GM19438 (cell line): Measurements from ENCODE around the gene NOC4L.

ENCODE experiments used
- ATAC-seq: cut with Tn5 transposase; IDR thresholded peaks from one replicate; pipeline ENCODE4 v1.9.1; 2021; ENCODE audit warnings: low read depth; ENCODE audit not compliant: unreplicated experiment

The NOC4L gene

DNA sequence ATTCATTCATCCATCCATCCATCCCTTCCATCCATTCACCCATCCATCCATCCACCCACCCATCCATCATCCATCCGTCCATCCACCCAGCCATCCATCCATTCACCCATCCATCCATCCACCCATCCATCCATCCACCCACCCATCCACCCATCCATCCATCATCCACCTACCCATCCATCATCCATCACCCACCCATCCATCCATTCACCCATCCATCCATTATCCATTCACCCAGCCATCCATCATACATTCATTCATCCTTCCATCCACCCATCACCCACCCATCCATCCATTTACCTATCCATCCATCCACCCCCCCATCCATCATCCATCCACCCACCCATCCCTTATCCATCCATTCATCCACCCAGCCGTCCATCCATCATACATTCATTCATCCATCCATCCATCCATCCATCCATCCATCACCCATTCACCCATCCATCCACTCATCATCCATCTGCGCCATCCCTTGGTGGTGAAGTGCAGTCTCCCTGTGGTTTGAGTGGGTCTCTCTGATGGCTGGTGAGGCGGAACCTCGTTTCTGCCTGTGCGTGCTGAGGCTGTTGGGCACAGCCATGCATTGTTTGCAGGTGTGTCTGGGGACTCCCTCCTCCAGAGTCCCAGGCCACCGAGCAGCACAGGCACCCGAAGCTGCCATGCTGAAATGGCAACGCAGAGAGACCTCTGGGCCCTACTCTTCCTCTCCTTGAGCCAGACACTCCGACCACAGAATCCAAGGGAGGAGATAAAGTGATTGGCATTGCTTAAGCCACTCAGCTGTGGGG is 22.7 kb downstream of the NOC4L start:
- no peak for ATAC-seq

GRCh38 chr12:132167611-132168310 is 23.5 kb downstream of the NOC4L start:
- no peak for ATAC-seq

DNA sequence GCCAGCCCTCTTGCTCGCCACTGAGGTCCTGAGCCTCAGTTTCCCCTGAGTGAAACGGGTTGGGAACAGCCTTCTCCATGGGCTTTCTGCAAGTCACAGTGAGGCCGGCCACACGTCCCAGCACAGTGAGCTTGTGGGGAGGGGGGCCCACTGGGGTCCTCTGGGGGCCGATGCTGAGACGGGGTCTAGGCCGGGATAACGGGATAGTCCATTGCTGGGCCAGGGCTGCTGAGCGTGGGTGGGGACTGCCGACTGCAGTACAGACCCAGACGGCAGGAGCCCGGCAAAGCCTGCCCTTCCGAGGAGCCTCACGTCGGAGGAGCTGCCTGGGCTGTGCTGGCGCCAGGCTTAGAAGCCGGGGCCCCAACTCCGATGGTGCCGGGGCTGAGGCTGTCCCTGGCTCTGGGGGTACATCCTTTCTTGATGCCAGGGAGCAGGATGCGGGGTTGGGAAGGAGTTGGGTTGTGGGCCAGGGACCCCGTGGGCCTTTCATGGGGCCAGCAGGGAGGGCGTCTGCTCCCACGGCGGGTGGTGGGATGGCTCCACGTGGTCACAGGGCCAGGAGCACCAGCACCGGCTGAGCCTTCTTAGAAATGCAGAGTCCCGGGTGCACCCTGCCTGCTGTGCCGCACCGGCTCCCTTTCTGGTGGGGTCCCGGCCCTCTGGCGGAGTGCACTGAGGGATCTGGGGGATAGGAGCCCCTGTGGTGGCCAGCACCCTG is 24.2 kb downstream of the NOC4L start:
- ATAC-seq, result no peak

- ATAC-seq, result no peak
These were observed 25.1 kb downstream of the NOC4L start for GRCh38 chr12:132169376-132169775.

GRCh38 chr12:132170094-132170636 is 25.9 kb downstream of the NOC4L start:
- no peak for ATAC-seq

DNA sequence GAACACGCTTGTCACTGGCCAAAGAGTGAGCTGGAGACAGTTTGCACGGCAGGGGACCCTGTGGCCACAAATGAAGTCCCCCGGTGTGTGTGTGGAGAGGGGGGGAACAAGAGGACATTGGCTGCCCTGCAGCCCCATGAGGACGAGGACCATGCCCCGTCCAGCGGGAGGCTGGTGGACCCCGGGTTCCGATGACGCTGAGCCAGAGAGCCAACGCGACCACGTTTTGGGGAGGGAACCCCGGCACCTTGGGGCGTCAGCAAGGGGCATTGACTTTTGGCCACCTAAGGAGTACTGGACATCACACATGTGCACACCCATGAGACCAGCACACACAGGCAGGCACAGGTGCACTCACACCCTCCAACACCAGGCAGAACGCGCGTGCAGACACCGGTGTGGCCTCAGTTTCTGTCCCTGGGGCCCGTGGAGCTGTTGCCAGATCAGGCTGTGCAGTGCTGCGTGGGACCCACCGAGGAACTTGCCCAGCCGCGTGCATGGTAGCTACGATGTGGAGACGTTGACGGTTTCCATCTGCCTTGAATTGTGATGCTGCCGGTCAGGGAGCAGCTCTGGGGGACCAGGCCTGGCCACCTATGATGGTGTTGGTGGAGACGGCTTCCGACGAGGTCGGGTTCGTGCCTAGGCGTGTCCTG is 26.5 kb downstream of the NOC4L start:
- ATAC-seq, result no peak

- ATAC-seq, result no peak
These were observed 27.2 kb downstream of the NOC4L start for GRCh38 chr12:132171293-132171967.

DNA sequence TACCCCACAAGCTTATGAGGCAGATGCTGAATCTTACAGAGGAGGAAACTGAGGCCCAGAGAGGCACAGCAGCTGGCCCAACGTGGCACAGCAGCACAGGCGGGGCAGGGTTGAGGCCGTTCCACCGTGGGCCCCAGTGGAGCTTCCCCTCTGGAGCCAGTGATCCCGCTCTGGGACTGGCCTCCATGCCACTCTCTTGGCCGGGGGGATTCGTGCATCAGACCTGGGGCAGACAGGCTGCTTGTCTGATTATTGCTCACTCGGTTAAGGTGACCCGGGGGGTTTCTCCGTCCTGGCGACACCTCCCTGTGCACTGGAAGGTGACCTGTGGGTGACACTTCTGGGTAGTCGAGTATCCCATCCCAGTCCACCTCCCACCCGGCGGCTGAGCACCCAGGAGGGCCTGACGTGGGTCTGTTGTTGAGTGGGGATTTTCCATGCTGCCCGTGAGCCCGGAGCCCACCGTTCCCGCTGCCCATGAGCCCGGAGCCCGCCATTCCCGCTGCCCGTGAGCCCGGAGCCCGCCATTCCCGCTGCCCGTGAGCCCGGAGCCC is 27.8 kb downstream of the NOC4L start:
- no peak for ATAC-seq

GRCh38 chr12:132172619-132173018 is 28.4 kb downstream of the NOC4L start:
- ATAC-seq, result no peak

DNA sequence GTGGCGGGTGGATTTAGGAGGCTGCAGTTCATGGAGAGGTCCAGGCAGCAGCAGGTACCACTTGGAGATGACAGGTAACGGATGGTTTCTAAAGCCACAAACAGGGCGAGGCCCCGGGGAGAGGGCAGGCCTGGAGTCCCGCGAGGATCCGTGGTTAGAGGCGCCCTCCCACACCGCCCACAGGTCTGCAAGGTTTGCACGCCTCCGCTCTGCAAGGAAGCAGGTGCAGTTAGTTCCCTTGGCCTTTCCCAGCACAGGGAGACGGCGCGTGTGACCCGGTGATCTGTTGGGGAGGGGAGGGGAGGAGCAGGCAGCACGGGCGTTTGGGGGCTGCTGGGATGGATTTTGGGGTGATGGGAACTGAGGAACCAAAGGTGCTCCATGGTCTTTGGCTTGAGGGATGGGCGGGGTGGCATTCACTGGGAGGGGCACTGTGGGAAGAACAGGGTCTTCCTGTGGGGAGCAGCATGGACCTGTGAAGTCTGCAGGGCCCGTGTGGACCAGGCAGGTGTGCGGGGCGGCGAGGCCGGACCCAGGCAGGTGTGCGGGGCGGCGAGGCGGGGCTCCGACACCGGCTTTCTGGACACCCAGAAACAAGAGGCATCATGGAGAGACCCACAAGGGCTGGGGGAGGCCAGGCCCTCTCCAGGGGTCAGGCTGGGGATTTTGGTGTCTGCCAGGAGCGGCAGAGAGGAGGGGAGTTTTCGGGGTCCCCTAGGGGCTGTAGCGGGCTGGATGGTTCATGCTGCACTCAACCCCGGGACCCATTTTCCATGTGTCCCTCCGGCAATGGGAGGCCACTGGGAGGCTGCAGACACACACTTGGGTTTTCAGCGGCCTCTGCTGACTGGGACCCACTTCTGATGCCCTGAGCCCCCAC is 29.1 kb downstream of the NOC4L start:
- no peak for ATAC-seq

- ATAC-seq, result no peak
These were observed 30.0 kb downstream of the NOC4L start for GRCh38 chr12:132174015-132174838.

- no peak for ATAC-seq
These were observed 30.7 kb downstream of the NOC4L start for GRCh38 chr12:132174839-132175490.

DNA sequence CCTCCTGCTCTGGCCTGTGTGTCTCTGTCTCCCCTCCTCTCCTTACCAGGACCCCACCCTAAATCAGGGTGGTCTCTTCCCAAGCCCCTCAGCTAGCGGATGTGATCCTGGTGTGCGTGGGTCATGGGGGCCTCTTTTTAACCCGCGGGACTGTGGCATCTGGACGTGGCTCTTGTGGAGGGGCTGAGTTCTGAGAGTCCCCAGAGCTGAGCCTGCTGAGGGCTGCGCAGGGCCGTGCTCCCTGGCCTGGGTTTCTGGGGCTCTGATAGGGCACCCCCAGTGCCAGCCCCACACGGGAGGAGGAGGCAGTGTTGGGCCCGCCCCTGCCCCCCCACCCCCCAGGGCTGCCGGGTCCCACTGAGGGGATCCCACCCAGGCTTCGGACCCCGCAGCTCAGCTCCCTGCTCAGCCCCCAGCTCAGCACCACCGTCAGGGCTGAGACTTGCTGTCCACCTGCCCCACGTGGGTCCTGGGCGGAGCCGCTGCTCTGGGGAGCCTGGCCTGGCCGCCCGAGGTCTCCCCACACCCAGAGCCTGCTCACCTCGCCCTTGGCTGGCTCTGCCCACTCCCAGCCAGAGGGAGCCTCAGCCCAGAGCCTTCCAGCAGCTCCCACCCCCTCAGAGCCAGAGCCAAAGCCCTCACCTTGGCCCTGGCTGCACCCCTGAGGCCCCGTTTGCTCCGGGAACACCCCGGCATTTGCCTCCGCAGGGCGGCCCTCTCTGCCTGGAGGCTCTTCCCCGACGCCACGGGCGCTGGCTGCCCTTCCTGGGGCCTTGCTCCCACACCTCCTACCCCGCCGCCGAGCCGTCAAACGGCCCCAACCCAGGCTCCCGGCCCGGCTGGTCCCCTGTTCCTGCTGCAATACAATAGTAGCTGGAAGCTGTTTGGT is 31.5 kb downstream of the NOC4L start:
- ATAC-seq, result no peak

DNA sequence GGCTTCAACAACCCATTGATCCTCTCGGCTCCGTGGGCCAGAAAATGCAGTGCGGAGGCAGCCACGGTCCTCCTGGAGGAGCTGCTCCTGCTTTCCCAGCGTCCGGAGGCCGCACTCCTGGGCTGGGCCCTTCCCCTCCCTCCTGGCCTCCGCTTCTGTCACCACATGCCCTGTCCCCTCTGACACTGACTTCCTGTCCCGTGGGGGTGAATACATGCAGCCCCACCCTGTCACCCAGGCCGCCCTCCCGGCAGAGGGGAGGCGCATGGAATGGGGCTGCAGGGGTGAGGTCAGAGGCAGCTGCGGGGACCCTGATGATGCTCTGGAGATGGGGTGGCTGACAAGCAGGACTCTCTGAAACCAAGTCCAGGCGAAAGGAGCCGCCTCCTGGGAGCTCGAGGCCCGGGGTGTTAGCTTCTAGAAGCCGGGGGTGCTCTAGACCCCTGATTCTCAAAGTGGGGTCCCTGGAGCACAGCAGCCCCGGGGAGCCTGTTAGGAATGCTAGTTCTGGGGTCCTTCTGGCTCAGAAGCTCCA is 32.2 kb downstream of the NOC4L start:
- ATAC-seq, result no peak

- ATAC-seq, result no peak
These were observed 32.8 kb downstream of the NOC4L start for GRCh38 chr12:132176920-132177551.

GRCh38 chr12:132178316-132178715 is 34.1 kb downstream of the NOC4L start:
- no peak for ATAC-seq
